HepG2 (cell line): ENCODE results near the gene LDLRAD3. TPM values are rescaled to one million over a fixed set of nuclear protein-coding genes. Genes with fewer than 3 reads are reported as not detected.

Experiments
- ATAC-seq: fragments of 200-7000 bp; cut with Tn5 transposase; 3 replicates; pipeline ENCODE4 v1.9.1; 2020; ENCODE audit warnings: mild to moderate bottlenecking, moderate library complexity
- BruUV-seq: library from RNA; stranded (reverse); fragments of 400-500 nt; replicated peaks from 2 replicates; lab custom pipeline; 2021; lab: Mats Ljungman, UMichigan
- CTCF ChIA-PET: fragments of 300-600 bp; formaldehyde crosslinking; extraction: SDS; loops from one replicate; lab custom pipeline; 2021; ENCODE audit warnings: low total read pairs, inconsistent platforms, low intra/inter-chr PET ratio; lab: Yijun Ruan, JAX
- POLR2A ChIA-PET: fragments of 350-600 bp; sonication (Branson Sonifier 250); formaldehyde crosslinking; loops from one replicate; lab custom pipeline; 2020; ENCODE audit warnings: antibody characterized with exemption, inconsistent platforms; lab: Yijun Ruan, JAX
- DNase-seq: peaks from one replicate; pipeline ENCODE4 v3.0.0-alpha.2; 2015; ENCODE audit warnings: low spot score
- FAIRE-seq: peaks from 3 replicates; lab custom pipeline; 2011; peaks lifted over from hg19 to GRCh38; lab: Jason Lieb, UNC
- H2AFZ ChIP-seq: one replicate; pipeline ENCODE4 v1.6.1; 2011; ENCODE audit warnings: low read length, inconsistent platforms
- H3K27ac ChIP-seq: fragments of 300-600 bp; 3 replicates; pipeline ENCODE4 v1.8.0; 2011; ENCODE audit warnings: mixed run types, mild to moderate bottlenecking, mixed read lengths, low read length, inconsistent platforms; ENCODE audit not compliant: insufficient read depth; ENCODE audit errors: extremely low read length
- H3K27me3 ChIP-seq, 2 experiments: fragments of 200-600 bp in 1 of 2; 2 replicates in 1 of 2; 3 replicates in 1 of 2; pipeline versions ENCODE4 v1.6.0 to v1.8.0; 2011; ENCODE audit warnings: low read length in 2 of 2, mild to moderate bottlenecking in 2 of 2, moderate library complexity in 2 of 2, inconsistent platforms in 1 of 2; ENCODE audit not compliant: insufficient read depth in 2 of 2, control insufficient read depth in 1 of 2
- H3K36me3 ChIP-seq, 2 experiments: fragments of 200-600 bp in 1 of 2; replicated peaks in 1 of 2; 2 replicates in 1 of 2; 3 replicates in 1 of 2; pipeline versions ENCODE4 v1.5.1 to v1.8.0; 2011; ENCODE audit warnings: low read length in 2 of 2, inconsistent platforms in 1 of 2; ENCODE audit not compliant: insufficient read depth in 2 of 2, control insufficient read depth in 1 of 2
- H3K4me1 ChIP-seq: 2 replicates; pipeline ENCODE4 v1.5.1; 2012; ENCODE audit warnings: low read length, inconsistent platforms; ENCODE audit not compliant: insufficient read depth
- H3K4me2 ChIP-seq: 2 replicates; pipeline ENCODE4 v1.6.0; 2011; ENCODE audit warnings: low read depth, low read length, inconsistent platforms
- H3K4me3 ChIP-seq, 3 experiments: fragments of 200-600 bp in 1 of 3; sonication (generic), shearing (Covaris generic) in 1 of 3; replicated peaks in 1 of 3; 2 replicates each; pipeline ENCODE4 v1.5.1; 2011 to 2016; ENCODE audit warnings: low read length in 3 of 3, inconsistent platforms in 2 of 3, low read depth in 2 of 3, mild to moderate bottlenecking in 2 of 3, control low read depth in 1 of 3, mixed read lengths in 1 of 3; ENCODE audit not compliant: insufficient read depth in 1 of 3
- H3K79me2 ChIP-seq: one replicate; pipeline ENCODE4 v1.6.1; 2011; ENCODE audit warnings: low read length, inconsistent platforms; ENCODE audit not compliant: insufficient read depth
- H3K9ac ChIP-seq: 2 replicates; pipeline ENCODE4 v1.6.0; 2011; ENCODE audit warnings: mild to moderate bottlenecking, low read depth, low read length, inconsistent platforms; ENCODE audit not compliant: insufficient read depth
- H3K9me3 ChIP-seq: 2 replicates; pipeline ENCODE4 v1.5.1; 2012; ENCODE audit warnings: mild to moderate bottlenecking, low read length
- H4K20me1 ChIP-seq: 2 replicates; pipeline ENCODE4 v1.6.0; 2011; ENCODE audit warnings: inconsistent platforms, mild to moderate bottlenecking, low read length, moderate library complexity; ENCODE audit not compliant: insufficient read depth
- BATF2 ChIP-seq: sonication (generic); formaldehyde crosslinking; IDR thresholded peaks from 2 replicates; pipeline ENCODE4 v1.8.0; 2022; ENCODE audit warnings: mild to moderate bottlenecking, missing genetic modification reagents, moderate library complexity
- BRF2 ChIP-seq: sonication (generic); formaldehyde crosslinking; IDR thresholded peaks from 2 replicates; pipeline ENCODE4 v1.8.1; 2022; ENCODE audit warnings: mild to moderate bottlenecking, missing genetic modification reagents
- FOSL2 ChIP-seq: sonication (generic); formaldehyde crosslinking; IDR thresholded peaks from 2 replicates; pipeline ENCODE4 v1.4.0; 2020; ENCODE audit warnings: missing genetic modification reagents
- GTF3A ChIP-seq: sonication (generic); formaldehyde crosslinking; conservative IDR thresholded peaks from 2 replicates; pipeline ENCODE4 v1.4.0; 2020; ENCODE audit warnings: mild to moderate bottlenecking, missing genetic modification reagents
- KLF16 ChIP-seq, 2 experiments: sonication (generic) in 1 of 2; formaldehyde crosslinking in 1 of 2; IDR thresholded peaks; 2 replicates each; pipeline versions ENCODE4 v1.6.1 to v1.8.0; 2016 to 2023; ENCODE audit warnings: missing genetic modification reagents in 2 of 2, missing compliant biosample characterization in 1 of 2
- PAF1 ChIP-seq: IDR thresholded peaks from 2 replicates; pipeline ENCODE4 v1.6.1; 2016; ENCODE audit warnings: missing genetic modification reagents, missing compliant biosample characterization
- ZNF180 ChIP-seq: sonication (generic); formaldehyde crosslinking; IDR thresholded peaks from 2 replicates; pipeline ENCODE4 v1.4.0; 2020; ENCODE audit warnings: low read depth, missing genetic modification reagents, borderline replicate concordance
- ZNF263 ChIP-seq: sonication (generic); formaldehyde crosslinking; IDR thresholded peaks from 2 replicates; pipeline ENCODE4 v1.4.0; 2020; ENCODE audit warnings: missing genetic modification reagents
- ZNF644 ChIP-seq: IDR thresholded peaks from 2 replicates; pipeline ENCODE4 v1.6.1; 2016; ENCODE audit warnings: low read depth
- ZNF782 ChIP-seq: sonication (generic); formaldehyde crosslinking; IDR thresholded peaks from 2 replicates; pipeline ENCODE4 v1.4.0; 2020; ENCODE audit warnings: missing genetic modification reagents, mild to moderate bottlenecking, borderline replicate concordance
- ZNF850 ChIP-seq: sonication (generic); formaldehyde crosslinking; conservative IDR thresholded peaks from 2 replicates; pipeline ENCODE4 v1.9.0; 2021; ENCODE audit warnings: mild to moderate bottlenecking, missing genetic modification reagents
- ZSCAN31 ChIP-seq: sonication (generic); formaldehyde crosslinking; IDR thresholded peaks from 2 replicates; pipeline ENCODE4 v1.5.0; 2020; ENCODE audit warnings: low read depth, mild to moderate bottlenecking, missing genetic modification reagents
- WGBS: methylation state at CpG from one replicate; pipeline ENCODE4 v1.1.6; 2017; ENCODE audit warnings: low lambda C conversion rate; 5-methylcytosine and 5-hydroxymethylcytosine counted together
- in situ Hi-C: cut with HindIII; loops from 2 replicates; pipeline ENCODE4 v1.10.0; 2017; ENCODE audit warnings: low pct_unique_long_range_greater_than_20kb; ENCODE audit not compliant: extremely low pct_ligation_motif_present
- intact Hi-C: fragments of 100-400 bp; cut with micrococcal nuclease; formaldehyde crosslinking; loops from one replicate; pipeline ENCODE4 v1.10.0; 2022; ENCODE audit not compliant: unreplicated experiment
- polyA plus RNA-seq, 8 experiments: library from polyadenylated mRNA; depleted of rRNA in 3 of 8; stranded (reverse) in 7 of 8; unstranded in 1 of 8; fragments of >200 nt; fragmentation: Illumina TruSeq in 4 of 8; extraction: Trizol in 4 of 8; gene quantifications; 2 replicates each; pipeline versions ENCODE4 v1.2.1 to v1.2.3, GENCODE V29; 2011 to 2016; ENCODE audit warnings: low read depth in 4 of 8, missing spikeins in 1 of 8, mixed read lengths in 1 of 8; ENCODE audit not compliant: insufficient read depth in 1 of 8
- total RNA-seq, 5 experiments: library from RNA; depleted of rRNA; stranded (reverse); fragments of >200 nt; fragmentation: Illumina TruSeq; extraction: Trizol; gene quantifications; 2 replicates each; pipeline ENCODE4 v1.2.3, GENCODE V29; 2016; ENCODE audit warnings: low read depth in 1 of 5
- TF ChIP-seq, protein P1 (sequence below): sonication (generic); formaldehyde crosslinking; IDR thresholded peaks from 2 replicates; pipeline ENCODE4 v1.9.0; 2021; ENCODE audit warnings: missing genetic modification reagents, borderline replicate concordance

Gene LDLRAD3
- total and polyA plus RNA-seq, 2 of the 13 experiments (the other 11 are each of a cell fraction or from before 2014, with no cell fraction given): 0.50 to 0.60 TPM

DNA sequence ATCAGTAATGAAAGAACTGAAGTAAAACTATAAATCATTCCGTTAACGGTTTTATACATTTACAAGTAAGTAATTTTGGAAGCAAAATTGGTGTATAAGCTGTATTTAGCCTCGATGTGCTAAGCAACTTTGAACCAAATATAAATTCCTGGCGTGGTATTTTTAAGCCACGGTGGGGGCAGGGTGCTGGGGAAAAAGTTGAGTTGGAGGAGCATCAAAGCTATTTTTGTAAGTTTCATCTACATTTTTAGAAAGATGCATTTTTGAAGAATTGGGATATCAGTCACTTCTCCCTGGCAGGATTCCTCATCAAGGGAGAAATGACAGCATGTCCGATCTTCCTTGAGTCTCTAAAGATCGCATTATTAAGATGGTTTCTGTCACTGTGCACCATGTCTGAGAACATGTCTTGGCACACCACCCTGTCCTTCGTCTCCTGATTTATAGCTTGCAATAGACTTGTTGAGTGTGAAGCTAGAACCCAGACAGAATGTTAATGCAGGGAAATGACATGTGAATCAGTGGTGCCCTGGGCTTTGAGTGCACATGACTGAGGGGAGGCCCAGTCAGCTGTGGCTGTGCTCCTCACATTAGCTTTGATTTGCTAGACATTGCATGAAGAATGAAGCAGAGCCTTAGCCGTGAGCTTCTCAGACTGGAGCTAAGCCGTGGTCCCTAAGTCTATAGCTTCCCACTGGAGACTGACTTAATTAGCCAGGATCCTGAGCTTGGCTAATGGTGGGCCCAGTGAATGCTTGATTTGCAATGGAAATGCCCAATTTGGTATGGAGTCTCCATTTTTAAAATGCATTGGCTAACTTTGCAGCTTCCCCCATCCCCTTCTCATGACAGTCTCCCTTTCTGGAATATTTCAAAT, 218.4 kb downstream of the LDLRAD3 start (continued):
- TF ChIP-seq BRF2 (CRISPR knock-in tag) (no peak), GTF3A (CRISPR knock-in tag) (no peak), ZNF180 (CRISPR knock-in tag) (no peak), KLF16 (CRISPR knock-in tag; IDR thresholded peaks at IDR 0.05) (no peak), FOSL2 (no peak), ZNF644 (CRISPR knock-in tag) (no peak), PAF1 (CRISPR knock-in tag) (no peak)

- in situ Hi-C loops: no loop called here
- WGBS: 3% methylated on average over 5 of the region's 5 CpGs
- FAIRE-seq (no peak), ATAC-seq (no peak), DNase-seq (no peak)
- Histone ChIP-seq H3K4me1 (no peaks in the 10 kb centered on the region), H3K9me3 (no peaks in the 10 kb centered on the region), H3K4me3 (no peak overlapping the region), H3K27ac (no peak overlapping the region), H3K27me3 (peaks cover 1 to 6% of the 10 kb centered on the region in 2 experiments; a peak in 2 of 5 replicates), H3K9ac (no peak overlapping the region), H3K79me2 (no peaks in the 10 kb centered on the region), H3K36me3 (no peaks in the 10 kb centered on the region), H2AFZ (no peak overlapping the region), H4K20me1 (no peaks in the 10 kb centered on the region), H3K4me2 (no peak overlapping the region)
- ChIA-PET POLR2A (no interaction called here), CTCF (no interaction called here)
- intact Hi-C loops: no loop called here
- no TSS peak for BruUV-seq
- TF ChIP-seq, protein P1, sequence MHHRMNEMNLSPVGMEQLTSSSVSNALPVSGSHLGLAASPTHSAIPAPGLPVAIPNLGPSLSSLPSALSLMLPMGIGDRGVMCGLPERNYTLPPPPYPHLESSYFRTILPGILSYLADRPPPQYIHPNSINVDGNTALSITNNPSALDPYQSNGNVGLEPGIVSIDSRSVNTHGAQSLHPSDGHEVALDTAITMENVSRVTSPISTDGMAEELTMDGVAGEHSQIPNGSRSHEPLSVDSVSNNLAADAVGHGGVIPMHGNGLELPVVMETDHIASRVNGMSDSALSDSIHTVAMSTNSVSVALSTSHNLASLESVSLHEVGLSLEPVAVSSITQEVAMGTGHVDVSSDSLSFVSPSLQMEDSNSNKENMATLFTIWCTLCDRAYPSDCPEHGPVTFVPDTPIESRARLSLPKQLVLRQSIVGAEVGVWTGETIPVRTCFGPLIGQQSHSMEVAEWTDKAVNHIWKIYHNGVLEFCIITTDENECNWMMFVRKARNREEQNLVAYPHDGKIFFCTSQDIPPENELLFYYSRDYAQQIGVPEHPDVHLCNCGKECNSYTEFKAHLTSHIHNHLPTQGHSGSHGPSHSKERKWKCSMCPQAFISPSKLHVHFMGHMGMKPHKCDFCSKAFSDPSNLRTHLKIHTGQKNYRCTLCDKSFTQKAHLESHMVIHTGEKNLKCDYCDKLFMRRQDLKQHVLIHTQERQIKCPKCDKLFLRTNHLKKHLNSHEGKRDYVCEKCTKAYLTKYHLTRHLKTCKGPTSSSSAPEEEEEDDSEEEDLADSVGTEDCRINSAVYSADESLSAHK: no peak
- TF ChIP-seq ZNF850 (CRISPR knock-in tag) (no peak), BATF2 (no peak), ZNF782 (CRISPR knock-in tag) (no peak), ZSCAN31 (CRISPR knock-in tag) (no peak), ZNF263 (CRISPR knock-in tag) (no peak)
Measured at GRCh38 chr11:36162883-36163434, 219.1 kb downstream of the LDLRAD3 start.
